Activated T-helper 2 cell treated with anti-CD3 and anti-CD28 coated beads, Interferon-gamma antibody, Interleukin-2, Interleukin-4, amounts not matched to agents 10 μg/mL and 5 μg/mL and 100 μg/mL, durations not matched to agents 14 hours and 24 hours and 36 hours (primary cell): Measurements from ENCODE around the gene CDKAL1. TPM values are rescaled to one million over a fixed set of nuclear protein-coding genes. Genes with fewer than 3 reads are reported as not detected.
"Not testable (repeated sequence)": the region's sequence is repeated elsewhere in the genome, so short reads cannot be mapped to it uniquely, and the experiment has no call there.

ENCODE experiments used
- DNase-seq: peaks from one replicate; pipeline ENCODE4 v3.0.0; 2021; ENCODE audit warnings: low spot score
- H3K27ac Mint-ChIP-seq: one replicate; pipeline ENCODE4 v1.8.0; 2021; ENCODE audit warnings: mixed read lengths
- H3K27me3 Mint-ChIP-seq: one replicate; pipeline ENCODE4 v1.8.0; 2021; ENCODE audit warnings: low read depth, mixed read lengths
- H3K36me3 Mint-ChIP-seq: one replicate; pipeline ENCODE4 v1.8.0; 2021; ENCODE audit warnings: low read depth, mixed read lengths
- H3K4me1 Mint-ChIP-seq: one replicate; pipeline ENCODE4 v1.8.0; 2021; ENCODE audit warnings: low read depth, mixed read lengths
- H3K4me3 Mint-ChIP-seq: one replicate; pipeline ENCODE4 v1.8.0; 2021; ENCODE audit warnings: low read depth, mild to moderate bottlenecking, moderate library complexity, mixed read lengths
- H3K9me3 Mint-ChIP-seq: one replicate; pipeline ENCODE4 v1.8.0; 2021; ENCODE audit warnings: mixed read lengths
- intact Hi-C: fragments of 100-400 bp; cut with micrococcal nuclease; formaldehyde crosslinking; loops from one replicate; pipeline ENCODE4 v1.15.1; 2023
- total RNA-seq: library from RNA; stranded (reverse); gene quantifications from 2 replicates; pipeline ENCODE4 v1.2.3, GENCODE V29; 2022

CDKAL1 gene
- total RNA-seq, 1 donor from 2014 or later: 31.2 TPM

GRCh38 chr6:21085211-21085610 is 551.0 kb downstream of the CDKAL1 start:
- intact Hi-C loops: no loop called here
- Mint-ChIP-seq H3K27ac (no peak overlapping the region), H3K36me3 (peaks cover 14% of the 10 kb centered on the region), H3K4me3 (no peak overlapping the region), H3K4me1 (no peaks in the 10 kb centered on the region), H3K9me3 (no peaks in the 10 kb centered on the region), H3K27me3 (no peaks in the 10 kb centered on the region)
- DNase-seq: no peak

GRCh38 chr6:21085643-21086042 is 551.4 kb downstream of the CDKAL1 start:
- Mint-ChIP-seq H3K27me3 (no peaks in the 10 kb centered on the region), H3K36me3 (peaks cover 11% of the 10 kb centered on the region), H3K4me3 (no peak overlapping the region), H3K27ac (no peak overlapping the region), H3K4me1 (no peaks in the 10 kb centered on the region), H3K9me3 (no peaks in the 10 kb centered on the region)
- intact Hi-C loops: no loop called here
- no peak for DNase-seq

DNA sequence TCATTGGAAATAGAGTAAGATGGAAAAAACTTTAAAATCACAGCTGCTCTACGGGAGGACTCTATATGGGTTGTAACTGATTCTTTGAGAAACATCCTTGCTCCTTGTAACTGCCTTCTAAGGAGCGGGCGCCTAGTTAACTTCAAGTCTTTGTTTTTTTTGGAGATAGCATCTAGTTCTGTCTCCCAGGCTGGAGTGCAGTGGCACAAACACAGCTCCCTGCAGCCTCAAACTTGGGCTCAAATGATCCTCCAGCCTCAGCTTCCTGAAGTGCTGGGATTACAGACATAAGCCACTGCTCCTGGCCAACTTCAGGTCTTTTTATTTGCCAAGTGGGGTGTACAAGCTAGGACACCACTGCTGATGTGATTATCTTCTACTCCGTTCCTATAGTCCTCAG is 552.9 kb downstream of the CDKAL1 start:
- intact Hi-C loops: no loop called here
- H3K4me1 Mint-ChIP-seq: no peaks in the 10 kb centered on the region
- no peaks in the 10 kb centered on the region for H3K9me3 Mint-ChIP-seq
- H3K27me3 Mint-ChIP-seq: no peaks in the 10 kb centered on the region
- H3K27ac Mint-ChIP-seq: no peak overlapping the region
- no peak for DNase-seq
- H3K36me3 Mint-ChIP-seq: peaks cover 8% of the 10 kb centered on the region
- no peak overlapping the region for H3K4me3 Mint-ChIP-seq

DNA sequence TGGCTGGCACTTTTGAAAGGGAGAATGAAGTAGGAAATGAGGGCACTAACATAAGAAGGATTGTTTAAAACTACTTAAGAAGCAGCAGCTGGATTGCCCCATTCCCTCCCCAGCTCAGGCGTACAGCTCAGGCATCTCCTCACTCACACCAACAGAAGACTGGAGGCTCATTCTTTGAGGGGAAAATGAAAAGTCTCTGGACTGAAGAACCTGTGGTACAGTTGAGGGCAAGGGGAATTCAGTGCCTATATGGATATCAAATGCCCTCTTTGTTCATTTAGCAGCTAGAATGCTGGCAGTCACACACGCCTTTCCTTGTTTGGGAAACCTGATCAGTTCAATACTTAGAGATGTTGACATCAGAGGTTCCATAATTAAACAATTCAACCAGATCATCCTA is 557.2 kb downstream of the CDKAL1 start:
- H3K9me3 Mint-ChIP-seq: no peaks in the 10 kb centered on the region
- no peaks in the 10 kb centered on the region for H3K27me3 Mint-ChIP-seq
- no peaks in the 10 kb centered on the region for H3K36me3 Mint-ChIP-seq
- H3K4me1 Mint-ChIP-seq: no peaks in the 10 kb centered on the region
- no peak overlapping the region for H3K4me3 Mint-ChIP-seq
- DNase-seq: no peak
- intact Hi-C loops: no loop called here
- no peak overlapping the region for H3K27ac Mint-ChIP-seq

GRCh38 chr6:21092231-21092772 is 558.0 kb downstream of the CDKAL1 start:
- DNase-seq, H3K36me3 Mint-ChIP-seq, H3K4me3 Mint-ChIP-seq, H3K27ac Mint-ChIP-seq, H3K27me3 Mint-ChIP-seq, H3K9me3 Mint-ChIP-seq, intact Hi-C loops, H3K4me1 Mint-ChIP-seq: not testable (repeated sequence)

DNA sequence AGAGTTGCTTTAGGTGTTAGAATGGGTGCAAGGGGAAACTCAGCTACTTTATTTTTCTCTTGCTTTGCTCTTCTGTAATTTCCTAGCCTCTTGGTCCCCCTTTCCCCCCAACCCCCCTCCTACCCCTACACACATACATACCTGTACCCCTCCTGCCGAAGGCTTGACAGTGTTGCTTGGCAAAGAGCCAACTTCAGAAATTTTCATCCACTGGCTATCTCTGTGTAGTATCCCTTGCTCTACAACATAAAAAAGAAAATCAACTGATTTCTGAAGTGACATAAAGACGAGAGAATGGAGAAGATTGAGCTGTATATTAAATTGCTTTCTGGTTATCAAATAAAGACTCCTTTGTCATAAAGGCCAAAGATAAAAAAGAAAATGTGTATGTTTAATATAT is 561.2 kb downstream of the CDKAL1 start:
- Mint-ChIP-seq H3K4me3 (no peak overlapping the region), H3K27ac (no peak overlapping the region), H3K27me3 (no peaks in the 10 kb centered on the region), H3K9me3 (no peaks in the 10 kb centered on the region), H3K4me1 (peaks cover 3% of the 10 kb centered on the region), H3K36me3 (no peaks in the 10 kb centered on the region)
- no peak for DNase-seq
- intact Hi-C loops: no loop called here

DNA sequence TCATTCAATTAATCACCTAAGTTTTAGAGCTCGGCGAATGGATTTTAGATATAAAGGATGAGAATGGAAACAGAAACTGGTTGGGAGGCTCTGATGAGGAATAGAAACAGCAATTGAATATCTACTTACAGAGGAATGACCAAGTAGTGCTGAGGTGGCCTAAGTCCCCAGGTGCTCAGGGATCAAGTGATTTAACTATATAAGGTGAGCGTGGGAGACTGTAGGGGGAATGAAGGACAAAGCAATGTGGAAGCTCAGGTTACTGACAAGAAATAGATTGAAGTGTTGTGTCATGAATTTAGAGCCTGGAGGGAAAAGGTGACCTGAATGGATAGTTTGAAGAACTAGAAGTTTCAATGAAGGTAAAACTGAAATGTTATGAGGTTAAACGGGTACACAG is 563.9 kb downstream of the CDKAL1 start:
- intact Hi-C loops: no loop called here

DNA sequence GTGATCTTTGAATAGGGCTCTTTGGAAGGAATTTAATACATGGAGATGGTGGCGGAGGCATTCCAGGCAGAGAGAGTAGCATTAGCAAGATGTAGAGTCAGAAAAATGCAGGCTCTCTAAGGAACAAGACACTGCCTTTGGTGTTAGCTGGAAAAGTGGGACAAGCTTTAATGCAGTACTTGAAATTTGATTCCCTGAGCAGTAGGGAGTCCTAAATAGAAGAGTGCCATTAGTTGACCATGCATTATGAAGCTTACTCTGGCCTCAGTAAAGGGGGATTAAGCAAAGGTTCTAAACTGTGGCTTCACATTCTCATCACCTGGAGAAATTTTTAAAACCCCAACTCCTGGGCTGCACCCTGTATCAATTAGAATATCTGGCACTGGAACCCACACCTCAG is 564.5 kb downstream of the CDKAL1 start:
- intact Hi-C loops: no loop called here
- Mint-ChIP-seq H3K27ac (no peak overlapping the region), H3K9me3 (no peaks in the 10 kb centered on the region), H3K36me3 (no peaks in the 10 kb centered on the region), H3K4me3 (no peak overlapping the region), H3K4me1 (peaks cover 9% of the 10 kb centered on the region), H3K27me3 (no peaks in the 10 kb centered on the region)
- no peak for DNase-seq

More for the DNA sequence above, 563.9 kb downstream of the CDKAL1 start:
- no peak overlapping the region for H3K4me3 Mint-ChIP-seq
- no peaks in the 10 kb centered on the region for H3K36me3 Mint-ChIP-seq
- no peaks in the 10 kb centered on the region for H3K27me3 Mint-ChIP-seq
- H3K9me3 Mint-ChIP-seq: no peaks in the 10 kb centered on the region
- no peak overlapping the region for H3K27ac Mint-ChIP-seq
- DNase-seq: no peak
- H3K4me1 Mint-ChIP-seq: peaks cover 9% of the 10 kb centered on the region

- Mint-ChIP-seq H3K36me3 (no peaks in the 10 kb centered on the region), H3K9me3 (no peaks in the 10 kb centered on the region), H3K4me1 (peaks cover 9% of the 10 kb centered on the region), H3K27ac (no peak overlapping the region), H3K4me3 (no peak overlapping the region), H3K27me3 (no peaks in the 10 kb centered on the region)
- no peak for DNase-seq
- intact Hi-C loops: no loop called here
Observed at GRCh38 chr6:21099338-21100314, 565.4 kb downstream of the CDKAL1 start.

DNA sequence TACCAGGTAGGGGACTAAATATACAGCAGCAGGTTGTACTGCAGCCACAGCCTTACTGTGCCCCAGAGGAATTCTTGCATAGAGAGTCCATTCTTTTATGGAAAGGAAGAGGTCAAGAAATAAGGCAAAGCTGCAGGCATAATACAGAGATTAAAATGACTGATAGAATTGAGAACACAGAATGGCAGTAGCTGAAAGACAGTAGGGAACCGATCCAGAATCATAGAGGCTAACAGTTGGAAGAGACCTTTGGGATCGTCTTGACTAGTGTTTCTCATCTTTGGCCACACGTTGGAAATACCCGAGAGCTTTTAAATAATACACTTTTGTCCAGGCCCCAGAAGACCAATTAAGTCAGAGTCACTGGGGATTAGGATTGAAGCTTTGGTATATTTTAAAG is 566.7 kb downstream of the CDKAL1 start:
- H3K4me1 Mint-ChIP-seq: peaks cover 9% of the 10 kb centered on the region
- no peak overlapping the region for H3K27ac Mint-ChIP-seq
- no peaks in the 10 kb centered on the region for H3K36me3 Mint-ChIP-seq
- H3K9me3 Mint-ChIP-seq: no peaks in the 10 kb centered on the region
- no peak for DNase-seq
- H3K4me3 Mint-ChIP-seq: no peak overlapping the region
- no peaks in the 10 kb centered on the region for H3K27me3 Mint-ChIP-seq
- intact Hi-C loops: no loop called here

DNA sequence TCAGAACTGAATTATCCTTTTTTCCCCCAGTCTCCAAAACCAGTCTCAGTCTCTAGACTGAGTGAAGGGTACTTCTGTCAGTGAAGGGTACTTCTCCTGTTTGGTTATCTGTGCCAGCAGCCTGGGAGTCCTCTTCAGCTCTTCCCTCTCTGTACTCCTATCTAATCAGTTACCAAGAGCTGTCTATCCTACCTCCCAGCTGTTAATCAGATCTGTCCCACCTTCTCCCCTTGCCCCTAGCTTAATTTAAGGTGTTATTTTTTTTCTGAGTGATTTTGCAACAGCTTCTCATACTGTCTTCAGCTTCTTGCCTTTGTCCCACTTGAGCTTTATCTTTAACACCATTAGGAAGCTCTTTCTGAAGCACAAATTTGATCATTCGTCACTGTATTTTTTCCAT is 567.4 kb downstream of the CDKAL1 start:
- no peaks in the 10 kb centered on the region for H3K36me3 Mint-ChIP-seq
- no peak overlapping the region for H3K4me3 Mint-ChIP-seq
- no peaks in the 10 kb centered on the region for H3K9me3 Mint-ChIP-seq
- H3K27ac Mint-ChIP-seq: no peak overlapping the region
- no peaks in the 10 kb centered on the region for H3K27me3 Mint-ChIP-seq
- no peak for DNase-seq
- H3K4me1 Mint-ChIP-seq: peaks cover 9% of the 10 kb centered on the region
- intact Hi-C loops: no loop called here

GRCh38 chr6:21102201-21102600 is 567.9 kb downstream of the CDKAL1 start:
- Mint-ChIP-seq H3K9me3 (no peaks in the 10 kb centered on the region), H3K36me3 (no peaks in the 10 kb centered on the region), H3K4me1 (peaks cover 9% of the 10 kb centered on the region), H3K4me3 (no peak overlapping the region), H3K27me3 (no peaks in the 10 kb centered on the region), H3K27ac (no peak overlapping the region)
- intact Hi-C loops: no loop called here
- no peak for DNase-seq

DNA sequence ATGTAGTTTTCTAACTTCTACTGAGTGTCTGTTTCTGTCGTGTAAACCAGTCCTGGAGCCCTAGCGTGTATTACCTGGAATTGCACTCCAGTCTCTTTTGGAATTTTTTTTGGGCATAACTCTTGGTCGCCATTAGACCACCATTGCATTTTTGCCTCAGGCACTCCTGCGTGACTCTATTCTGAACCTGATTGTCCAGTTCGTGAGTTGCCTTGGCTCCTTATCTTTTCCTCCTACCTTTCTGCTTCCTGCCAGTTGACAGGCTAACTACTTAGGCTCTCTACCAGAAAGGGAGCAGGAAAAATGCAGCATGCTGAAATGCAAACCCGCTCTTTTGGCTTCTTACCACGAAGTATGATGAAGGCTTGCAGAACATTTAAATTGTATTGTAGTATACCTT is 568.4 kb downstream of the CDKAL1 start:
- no peak overlapping the region for H3K27ac Mint-ChIP-seq
- no peaks in the 10 kb centered on the region for H3K36me3 Mint-ChIP-seq
- no peaks in the 10 kb centered on the region for H3K9me3 Mint-ChIP-seq
- no peak overlapping the region for H3K4me3 Mint-ChIP-seq
- no peak for DNase-seq
- intact Hi-C loops: no loop called here
- no peaks in the 10 kb centered on the region for H3K27me3 Mint-ChIP-seq
- peaks cover 9% of the 10 kb centered on the region for H3K4me1 Mint-ChIP-seq
